Neural progenitor cell (in vitro differentiated cells): ENCODE results near the gene FRS2.

Source experiments
- CTCF ChIP-seq: fragments of 200-600 bp; sonication (generic); IDR thresholded peaks from 2 replicates; pipeline ENCODE4 v1.5.1; 2017; ENCODE audit warnings: antibody characterized with exemption, mild to moderate bottlenecking
- EZH2 ChIP-seq: fragments of 200-600 bp; sonication (generic); IDR thresholded peaks from 2 replicates; pipeline ENCODE4 v1.6.1; 2017; ENCODE audit warnings: antibody characterized with exemption, mild to moderate bottlenecking, moderate library complexity

- no peak for TF ChIP-seq CTCF
- TF ChIP-seq EZH2: no peak
Observed at GRCh38 chr12:69579029-69579428, 108.8 kb downstream of the FRS2 start.
